GM21529 (cell line): ENCODE results near the gene SRPK2.
A peak's percentile ranks its signal among the peaks of the same experiment; 100 is the strongest.

Experiments used
- ATAC-seq: cut with Tn5 transposase; IDR thresholded peaks from one replicate; pipeline ENCODE4 v1.9.1; 2021; ENCODE audit not compliant: unreplicated experiment

Gene SRPK2

GRCh38 chr7:105106473-105106872 lies 282.2 kb downstream of the SRPK2 start:
- no peak for ATAC-seq

GRCh38 chr7:105105579-105105978 lies 283.1 kb downstream of the SRPK2 start:
- ATAC-seq = no peak

GRCh38 chr7:105102557-105103352 lies 286.0 kb downstream of the SRPK2 start:
- no peak for ATAC-seq

GRCh38 chr7:105101864-105102263 lies 286.9 kb downstream of the SRPK2 start:
- peak; percentile 67 for ATAC-seq

GRCh38 chr7:105098863-105099515 lies 289.7 kb downstream of the SRPK2 start:
- peak; percentile 81 for ATAC-seq

- ATAC-seq = no peak
These were observed 291.1 kb downstream of the SRPK2 start for GRCh38 chr7:105097619-105098018.

GRCh38 chr7:105096306-105096705 lies 292.4 kb downstream of the SRPK2 start:
- no peak for ATAC-seq

- no peak for ATAC-seq
These were observed 293.8 kb downstream of the SRPK2 start for GRCh38 chr7:105094966-105095365.

- no peak for ATAC-seq
These were observed 300.3 kb downstream of the SRPK2 start for GRCh38 chr7:105088456-105088855.

- ATAC-seq = no peak
These were observed 300.7 kb downstream of the SRPK2 start for GRCh38 chr7:105087981-105088380.

- no peak for ATAC-seq
These were observed 301.9 kb downstream of the SRPK2 start for GRCh38 chr7:105086850-105087249.

- no peak for ATAC-seq
These were observed 304.1 kb downstream of the SRPK2 start for GRCh38 chr7:105084581-105084980.

GRCh38 chr7:105079348-105079747 lies 309.4 kb downstream of the SRPK2 start:
- no peak for ATAC-seq

- ATAC-seq = no peak
These were observed 315.6 kb downstream of the SRPK2 start for GRCh38 chr7:105073143-105073542.

GRCh38 chr7:105068886-105069285 lies 319.8 kb downstream of the SRPK2 start:
- no peak for ATAC-seq

- ATAC-seq = no peak
These were observed 321.0 kb downstream of the SRPK2 start for GRCh38 chr7:105067691-105068090.
